Measurements from ENCODE around the gene ENKD1.

The ENKD1 gene

DNA sequence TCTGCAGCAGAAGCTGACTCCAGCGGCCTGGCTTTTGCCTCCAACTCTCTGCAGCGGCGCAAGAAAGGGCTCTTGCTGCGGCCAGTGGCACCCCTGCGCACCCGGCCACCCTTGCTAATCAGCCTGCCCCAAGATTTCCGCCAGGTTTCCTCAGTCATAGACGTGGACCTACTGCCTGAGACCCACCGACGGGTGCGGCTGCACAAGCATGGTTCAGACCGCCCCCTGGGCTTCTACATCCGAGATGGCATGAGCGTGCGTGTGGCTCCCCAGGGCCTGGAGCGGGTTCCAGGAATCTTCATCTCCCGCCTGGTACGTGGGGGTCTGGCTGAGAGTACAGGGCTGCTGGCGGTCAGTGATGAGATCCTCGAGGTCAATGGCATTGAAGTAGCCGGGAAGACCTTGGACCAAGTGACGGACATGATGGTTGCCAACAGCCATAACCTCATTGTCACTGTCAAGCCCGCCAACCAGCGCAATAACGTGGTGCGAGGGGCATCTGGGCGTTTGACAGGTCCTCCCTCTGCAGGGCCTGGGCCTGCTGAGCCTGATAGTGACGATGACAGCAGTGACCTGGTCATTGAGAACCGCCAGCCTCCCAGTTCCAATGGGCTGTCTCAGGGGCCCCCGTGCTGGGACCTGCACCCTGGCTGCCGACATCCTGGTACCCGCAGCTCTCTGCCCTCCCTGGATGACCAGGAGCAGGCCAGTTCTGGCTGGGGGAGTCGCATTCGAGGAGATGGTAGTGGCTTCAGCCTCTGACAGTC, 4.5 kb downstream of the ENKD1 start:
- no peak for DNase-seq

- peak; percentile 65 for DNase-seq
These were observed 5.3 kb downstream of the ENKD1 start for GRCh38 chr16:67661101-67661761.

GRCh38 chr16:67660564-67661028, 6.0 kb downstream of the ENKD1 start, which contains the start of gene PARD6A:
Gene PARD6A (plus strand): TSS chr16:67660960. CDS start chr16:67661039, 79 bp downstream.
- DNase-seq = peak; percentile 98

DNA sequence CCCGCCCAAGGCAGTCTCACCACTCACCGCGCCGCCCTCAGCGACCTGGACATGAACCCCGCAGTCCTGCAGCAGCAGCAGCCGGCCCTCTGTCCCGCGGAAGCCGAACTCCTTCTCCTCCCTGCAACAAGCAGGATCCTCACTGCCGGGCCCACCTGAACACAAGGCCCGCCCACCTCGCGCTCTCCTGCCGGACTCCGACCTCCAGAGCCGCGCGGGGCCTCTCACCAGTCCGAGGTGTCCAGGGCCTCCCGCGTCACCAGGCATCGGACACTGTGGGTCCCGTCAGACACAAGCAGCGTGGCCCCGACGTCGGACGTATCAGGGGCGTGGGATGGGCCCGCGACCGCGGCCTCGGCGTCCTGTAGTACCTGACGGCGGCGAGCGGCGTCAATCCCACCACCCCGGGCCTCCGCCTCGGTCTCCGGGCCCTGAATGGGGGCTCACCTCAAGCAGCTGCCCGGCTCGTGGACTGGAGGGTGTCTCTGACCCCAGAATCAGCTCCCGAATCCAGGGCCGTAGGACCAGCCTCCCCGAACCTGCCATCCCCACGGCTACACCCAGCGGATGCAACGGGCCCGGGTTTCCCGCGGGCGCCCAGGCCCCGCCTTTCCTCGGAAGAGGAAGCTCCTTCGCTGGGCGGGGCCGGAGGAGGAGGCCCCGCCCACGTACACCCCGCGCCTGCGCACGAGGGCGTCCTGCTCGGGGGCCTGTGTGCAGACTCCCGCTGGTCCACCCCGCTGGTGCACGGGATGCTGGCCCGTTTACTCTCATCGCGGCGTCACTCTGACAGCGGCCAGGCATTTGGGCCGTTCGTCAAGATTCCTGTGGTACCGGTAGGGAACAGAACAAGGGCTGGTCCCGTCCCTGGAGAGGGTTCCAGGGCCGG, 6.6 kb downstream of the ENKD1 start, which contains the start of gene ACD:
TSS of gene ACD (minus strand) at position 586 of the 889 bp plus-strand sequence. CDS start at position 546, 40 bp downstream.
- peak; percentile 92 for DNase-seq

DNA sequence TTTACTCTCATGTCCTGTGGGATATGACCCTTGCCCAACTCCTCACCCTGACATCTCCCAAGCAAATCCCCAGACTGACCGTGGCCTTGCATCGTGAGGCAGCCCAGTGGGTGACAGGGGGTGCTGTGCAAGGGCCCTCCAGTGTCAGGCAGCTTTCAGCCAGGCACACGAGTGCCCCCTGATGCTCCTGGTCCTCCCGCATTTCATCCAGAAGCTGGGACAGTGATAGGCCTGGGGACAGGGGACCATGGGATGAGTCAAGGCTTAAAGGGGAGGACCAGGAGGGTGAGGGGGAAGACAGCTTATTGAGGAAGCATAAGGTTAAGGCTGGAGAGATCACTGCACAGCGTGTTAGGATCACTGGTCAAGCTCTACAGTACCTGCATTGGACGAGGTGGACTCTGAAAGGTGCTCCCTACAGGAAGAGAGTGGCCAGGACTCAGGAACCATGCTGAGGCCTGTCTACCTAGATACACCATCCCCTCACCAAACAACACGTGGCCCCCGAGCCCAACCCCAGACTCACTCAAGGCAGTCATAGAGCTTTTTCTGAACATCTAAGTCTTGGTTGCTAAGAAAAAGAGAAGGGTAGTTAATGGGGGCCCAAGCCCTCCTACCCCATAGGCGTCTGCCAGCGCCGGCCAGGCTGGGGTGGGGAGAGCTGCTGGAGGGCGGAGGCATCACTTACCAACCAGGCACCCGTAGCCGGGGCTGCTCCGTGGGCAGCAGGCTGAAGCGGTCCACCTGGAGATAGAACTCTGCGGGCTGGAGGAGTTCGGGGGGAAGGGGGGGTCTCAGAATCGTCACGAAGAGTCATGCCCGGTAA, 7.5 kb downstream of the ENKD1 start:
- peak; percentile 27 for DNase-seq

GRCh38 chr16:67657751-67658518, 8.6 kb downstream of the ENKD1 start:
- no peak for DNase-seq

DNA sequence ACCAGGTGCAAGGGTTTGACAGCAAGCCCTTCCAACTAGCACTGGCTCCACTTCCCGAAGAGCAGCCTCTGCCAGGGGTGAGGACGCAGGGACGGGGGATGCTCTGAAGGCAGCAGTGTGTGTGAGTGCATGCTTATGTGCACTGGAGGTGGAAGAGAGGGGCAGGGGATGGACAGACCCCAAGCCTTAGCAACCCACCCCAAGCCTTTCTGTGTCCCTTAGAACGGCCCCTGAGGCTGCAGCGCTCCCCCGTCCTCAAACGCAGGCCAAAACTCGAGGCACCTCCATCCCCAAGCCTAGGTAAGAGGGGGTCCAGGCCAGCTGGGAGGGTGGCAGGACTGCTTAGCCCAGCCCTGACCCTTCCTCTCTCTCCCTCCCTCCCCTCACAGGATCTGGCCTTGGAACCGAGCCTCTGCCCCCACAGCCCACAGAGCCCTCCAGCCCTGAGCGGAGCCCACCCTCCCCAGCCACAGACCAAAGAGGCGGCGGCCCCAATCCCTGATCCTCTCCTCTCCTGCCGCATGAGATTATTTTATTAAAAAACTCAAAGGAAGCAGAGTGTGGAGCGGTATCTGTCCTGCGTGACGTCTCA, 9.4 kb downstream of the ENKD1 start:
- no peak for DNase-seq

- DNase-seq = no peak
These were observed 10.1 kb downstream of the ENKD1 start for GRCh38 chr16:67656344-67657016.

DNA sequence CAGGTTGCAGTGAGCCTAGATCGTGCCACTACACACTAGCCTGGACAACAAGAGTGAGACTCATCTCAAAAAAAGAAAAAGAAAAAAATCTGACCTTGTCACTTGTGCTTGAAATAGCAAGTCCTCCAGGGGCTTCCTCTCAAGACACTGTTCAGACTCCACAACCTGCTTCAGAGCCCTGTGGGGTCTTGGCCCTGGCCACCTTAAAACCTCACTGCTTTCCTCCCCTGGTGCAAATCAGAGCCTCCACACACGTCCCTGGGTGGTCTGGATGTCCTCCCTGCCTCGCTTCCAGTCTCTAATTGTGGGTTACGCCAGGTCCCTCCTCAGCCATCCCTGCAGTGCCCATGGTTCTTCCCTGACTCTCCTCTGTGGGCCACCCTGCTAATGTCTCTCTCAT, 11.2 kb downstream of the ENKD1 start:
- DNase-seq = no peak

DNA sequence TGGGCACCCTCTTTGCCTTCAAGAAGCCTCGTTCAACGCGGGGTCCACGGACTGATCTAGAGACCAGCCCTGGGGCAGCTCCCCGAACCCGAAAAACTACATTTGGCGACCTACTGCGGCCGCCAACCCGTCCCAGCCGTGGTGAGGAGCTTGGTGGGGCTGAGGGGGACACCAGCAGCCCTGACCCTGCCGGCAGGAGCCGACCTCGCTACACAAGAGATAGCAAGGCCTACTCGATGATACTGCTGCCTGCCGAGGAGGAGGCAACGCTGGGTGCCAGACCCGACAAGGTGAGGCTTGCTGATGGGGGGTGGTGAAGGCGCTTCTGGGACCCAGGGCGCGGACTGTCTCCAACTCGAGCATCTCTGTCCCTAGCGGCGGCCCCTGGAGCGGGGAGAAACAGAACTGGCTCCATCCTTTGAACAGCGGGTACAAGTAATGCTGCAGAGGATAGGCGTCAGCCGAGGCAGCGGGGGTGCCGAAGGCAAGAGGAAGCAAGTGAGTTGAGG, 12.1 kb downstream of the ENKD1 start:
- DNase-seq = no peak

DNA sequence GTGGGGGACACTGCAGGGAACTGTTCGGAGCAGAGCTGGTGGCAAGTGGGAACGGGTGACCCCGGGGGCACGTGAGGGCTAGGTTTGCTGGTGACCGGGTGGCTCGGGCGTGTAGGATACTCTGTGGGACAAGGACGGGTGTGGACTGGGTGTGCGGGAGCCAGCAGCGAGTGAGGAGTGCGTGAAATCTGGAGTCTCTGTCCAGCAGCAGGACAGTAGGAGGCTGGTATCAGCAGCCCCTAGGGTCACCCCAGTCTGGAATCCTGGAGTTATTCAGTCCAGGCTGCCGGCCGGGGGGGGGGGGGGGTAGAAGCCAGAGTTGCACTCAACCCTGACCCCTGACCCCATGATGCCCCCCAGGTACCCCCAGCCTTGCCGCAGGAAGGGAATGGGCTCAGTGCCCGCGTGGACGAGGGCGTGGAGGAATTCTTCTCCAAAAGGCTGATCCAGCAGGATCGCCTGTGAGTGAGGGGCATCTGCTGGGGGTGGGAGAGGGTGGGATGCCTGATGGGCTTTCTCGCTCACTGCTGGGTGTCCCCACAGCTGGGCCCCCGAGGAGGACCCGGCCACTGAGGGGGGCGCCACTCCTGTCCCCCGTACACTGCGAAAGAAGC, 12.7 kb downstream of the ENKD1 start:
- DNase-seq = no peak

DNA sequence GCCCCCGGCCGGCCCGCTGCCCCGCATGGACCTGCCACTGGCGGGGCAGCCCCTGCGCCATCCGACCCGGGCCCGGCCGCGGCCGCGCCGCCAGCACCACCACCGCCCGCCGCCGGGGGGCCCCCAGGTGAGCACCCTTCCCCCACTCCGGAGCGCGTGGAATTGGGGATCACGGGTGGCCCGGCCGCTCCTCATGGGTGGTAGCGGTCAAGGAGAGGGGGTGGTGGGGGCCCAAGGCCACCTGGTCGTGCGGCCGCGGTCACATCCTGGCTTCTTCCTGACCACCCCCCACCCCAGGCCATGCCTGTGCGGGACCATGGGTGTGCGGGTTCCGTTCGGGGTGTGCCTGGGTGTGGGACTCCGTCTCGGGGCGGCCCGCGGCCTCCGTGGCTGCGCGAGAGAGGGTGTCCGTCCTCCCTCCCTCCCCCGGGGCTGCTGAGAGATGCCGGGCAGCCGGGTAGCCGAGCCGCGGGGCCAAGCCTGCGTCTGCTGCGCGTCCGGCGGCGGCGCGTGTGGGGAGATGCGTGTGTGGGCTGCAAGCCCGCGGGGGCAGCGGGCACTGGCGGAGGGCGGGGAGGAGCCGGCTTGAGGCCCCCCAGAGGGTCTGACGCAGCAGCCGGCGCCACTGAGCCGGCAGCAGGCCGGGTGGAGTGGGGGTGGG, 13.3 kb downstream of the ENKD1 start:
- peak; percentile 66 for DNase-seq

DNA sequence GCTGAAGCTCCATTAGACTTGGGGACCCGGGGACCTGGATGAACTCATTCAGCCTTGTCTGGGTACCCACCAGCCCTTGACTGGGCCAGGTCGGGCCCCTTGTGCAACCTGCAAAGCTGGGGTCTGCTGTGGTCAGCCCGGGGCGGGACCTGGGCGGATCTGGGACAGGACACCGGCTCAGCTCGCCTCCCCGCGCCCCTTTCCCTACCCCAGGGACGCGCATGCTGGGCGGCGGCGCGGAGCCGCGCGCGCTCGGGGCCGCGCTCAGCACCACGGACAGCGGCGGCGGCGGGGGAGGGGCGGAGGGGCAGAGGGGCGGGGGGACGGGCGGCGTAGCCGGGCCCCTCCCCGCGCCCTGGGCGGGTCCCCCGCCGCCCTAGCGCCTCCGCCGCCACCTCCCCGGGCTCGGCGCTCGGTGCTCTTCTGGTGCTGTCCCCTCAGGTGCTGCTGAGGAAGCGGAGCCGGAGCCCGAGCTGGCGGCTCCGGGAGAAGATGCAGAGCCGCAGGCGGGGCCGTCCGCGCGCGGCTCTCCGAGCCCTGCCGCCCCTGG, 13.9 kb downstream of the ENKD1 start:
- peak; percentile 75 for DNase-seq

DNA sequence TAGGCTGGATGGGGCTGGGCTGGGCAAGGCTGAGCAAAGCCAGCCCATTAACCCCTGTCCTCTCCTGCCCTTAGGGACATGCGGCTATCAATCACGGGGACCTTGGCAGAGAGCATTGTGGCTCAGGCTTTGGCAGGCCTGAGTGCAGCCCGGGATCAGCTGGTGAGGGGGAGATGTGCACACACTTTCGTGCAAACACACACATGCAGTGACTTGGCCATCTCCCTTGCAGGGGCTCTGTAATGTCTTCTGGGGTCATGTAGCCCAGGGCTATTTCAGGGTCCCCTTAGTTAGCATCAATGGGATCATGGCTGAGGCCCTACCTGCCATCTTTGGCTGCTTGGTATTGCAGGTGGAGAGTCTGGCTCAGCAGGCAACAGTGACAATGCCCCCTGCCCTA, 14.7 kb downstream of the ENKD1 start:
- DNase-seq = no peak

DNA sequence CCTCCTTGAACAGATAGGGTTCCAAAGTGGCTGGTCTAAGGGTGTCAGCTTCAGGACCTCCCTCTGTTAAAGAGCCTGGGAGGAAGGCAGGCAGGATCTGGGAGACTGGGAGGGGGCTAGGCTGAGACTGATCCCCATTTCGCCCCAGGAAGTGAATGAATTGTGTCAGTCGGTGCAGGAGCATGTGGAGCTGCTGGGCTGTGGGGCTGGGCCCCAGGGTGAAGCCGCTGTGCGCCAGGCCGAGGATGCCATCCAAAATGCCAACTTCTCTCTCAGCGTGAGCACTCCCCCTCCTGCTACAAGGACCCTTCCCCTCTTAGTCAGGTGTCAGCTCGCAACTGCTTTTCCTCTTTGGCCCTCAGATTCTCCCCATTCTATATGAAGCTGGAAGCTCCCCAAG, 15.5 kb downstream of the ENKD1 start:
- DNase-seq = no peak

- no peak for DNase-seq
These were observed 16.5 kb downstream of the ENKD1 start for GRCh38 chr16:67650023-67650422.

GRCh38 chr16:67649494-67649931, 17.0 kb downstream of the ENKD1 start:
- no peak for DNase-seq

DNA sequence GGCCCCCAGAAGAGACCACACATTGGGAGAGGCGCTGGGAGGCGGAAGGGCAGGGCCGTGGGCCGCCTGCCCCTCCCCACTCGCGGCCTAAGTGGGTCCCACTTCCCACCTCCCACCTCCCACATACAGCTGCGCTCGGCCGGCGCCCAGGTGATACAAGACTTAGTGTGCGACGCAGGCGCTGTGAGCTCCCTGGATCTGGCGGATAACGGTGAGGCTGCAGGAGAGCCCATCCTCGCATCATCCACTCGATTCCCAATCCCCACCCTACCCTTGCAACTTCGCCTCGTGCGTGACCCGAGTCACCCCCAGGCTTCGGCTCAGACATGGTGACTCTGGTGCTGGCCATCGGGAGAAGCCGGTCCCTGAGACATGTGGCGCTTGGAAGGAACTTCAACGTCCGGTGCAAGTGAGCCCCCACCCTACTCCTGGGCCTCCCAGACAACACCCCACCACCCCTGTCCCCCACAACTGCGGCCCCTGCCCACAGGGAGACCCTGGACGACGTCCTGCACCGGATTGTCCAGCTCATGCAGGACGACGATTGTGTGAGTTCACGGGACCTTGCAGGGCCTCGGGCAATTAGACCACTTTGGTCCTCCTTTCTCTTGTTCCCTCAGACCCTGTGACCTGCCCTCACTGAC, 17.7 kb downstream of the ENKD1 start:
- no peak for DNase-seq

All from NCI-H82 (cell line).